Esophagus (tissue), 2 donors: ENCODE measurements around the gene BGN. TPM values are rescaled to one million over a fixed set of nuclear protein-coding genes. Genes with fewer than 3 reads are reported as not detected.

Source experiments
- H3K27ac ChIP-seq, 2 donors: one replicate each; pipeline ENCODE4 v1.5.1; 2013; ENCODE audit warnings: low read depth in 2 of 2, mild to moderate bottlenecking in 2 of 2, inconsistent platforms in 1 of 2, low read length in 1 of 2, moderate library complexity in 1 of 2
- H3K27me3 ChIP-seq, 2 donors: one replicate each; pipeline ENCODE4 v1.6.1; 2013; ENCODE audit warnings: low read length in 2 of 2, control low read depth in 1 of 2, mild to moderate bottlenecking in 1 of 2; ENCODE audit not compliant: insufficient read depth in 2 of 2, control insufficient read depth in 1 of 2
- H3K36me3 ChIP-seq, 2 donors: one replicate each; pipeline ENCODE4 v1.6.1; 2013; ENCODE audit warnings: low read length in 1 of 2; ENCODE audit not compliant: control insufficient read depth in 2 of 2, insufficient read depth in 2 of 2
- H3K4me1 ChIP-seq, 2 donors: one replicate each; pipeline ENCODE4 v1.6.1; 2013; ENCODE audit warnings: low read length in 1 of 2; ENCODE audit not compliant: control insufficient read depth in 2 of 2, insufficient read depth in 2 of 2
- H3K4me3 ChIP-seq, 2 donors: one replicate each; pipeline ENCODE4 v1.5.1; 2013; ENCODE audit warnings: low read length in 2 of 2, mild to moderate bottlenecking in 2 of 2, low read depth in 1 of 2, moderate library complexity in 1 of 2
- H3K9me3 ChIP-seq, 2 donors: one replicate each; pipeline ENCODE4 v1.6.1; 2013; ENCODE audit warnings: mild to moderate bottlenecking in 2 of 2, low read depth in 1 of 2, low read length in 1 of 2, moderate library complexity in 1 of 2; ENCODE audit not compliant: control insufficient read depth in 2 of 2, insufficient read depth in 1 of 2
- whole genome bisulfite sequencing, 2 donors: extraction: QIAGEN DNeasy Blood & Tissue Kit; methylation state at CpG; one replicate each; pipeline ENCODE4 v1.1.7; 2013; 5-methylcytosine and 5-hydroxymethylcytosine counted together
- polyA plus RNA-seq, 2 donors: library from polyadenylated mRNA; stranded (reverse); fragments of 200-250 nt; gene quantifications; one replicate each; pipeline ENCODE4 v1.2.3, GENCODE V29; 2013
- donor health status: healthy with polysubstance abuse.
- donor health status: Bipolar disorder and iron deficiency.

The BGN gene
- polyA plus RNA-seq, 2 donors: 11.6 to 13.4 TPM

GRCh38 chrX:153510383-153510782 lies 15.6 kb downstream of the BGN start:
- Histone ChIP-seq H3K36me3 (no peaks in the 10 kb centered on the region), H3K4me3 (no peak overlapping the region), H3K27ac (no peak overlapping the region), H3K27me3 (no peaks in the 10 kb centered on the region), H3K9me3 (peaks cover 0 to 3% of the 10 kb centered on the region in 2 donors), H3K4me1 (peaks cover 0 to 7% of the 10 kb centered on the region in 2 donors)
- WGBS, 2 donors: 70 to 77% methylated on average over 7 to 11 of the region's 11 CpGs

- Histone ChIP-seq H3K9me3 (peaks cover 0 to 3% of the 10 kb centered on the region in 2 donors), H3K27ac (no peak overlapping the region), H3K27me3 (peaks cover 0 to 4% of the 10 kb centered on the region in 2 donors), H3K36me3 (no peaks in the 10 kb centered on the region), H3K4me1 (peaks cover 0 to 7% of the 10 kb centered on the region in 2 donors), H3K4me3 (no peak overlapping the region)
- 40 to 68% methylated on average over 17 of the region's 17 CpGs for WGBS, 2 donors
These were observed 17.2 kb downstream of the BGN start for GRCh38 chrX:153511784-153512500.

- H3K27me3 ChIP-seq: peaks cover 0 to 4% of the 10 kb centered on the region in 2 donors
- H3K4me1 ChIP-seq: peaks cover 0 to 7% of the 10 kb centered on the region in 2 donors
- H3K9me3 ChIP-seq: peaks cover 0 to 3% of the 10 kb centered on the region in 2 donors
- H3K36me3 ChIP-seq: no peaks in the 10 kb centered on the region
- no peak overlapping the region for H3K27ac ChIP-seq
- H3K4me3 ChIP-seq: no peak overlapping the region
- WGBS, 2 donors: 55 to 65% methylated on average over 3 of the region's 3 CpGs
These were observed 17.7 kb downstream of the BGN start for GRCh38 chrX:153512501-153512893.

- no peak overlapping the region for H3K27ac ChIP-seq
- H3K9me3 ChIP-seq: peaks cover 0 to 3% of the 10 kb centered on the region in 2 donors
- H3K4me1 ChIP-seq: peaks cover 3 to 7% of the 10 kb centered on the region in 2 donors
- H3K27me3 ChIP-seq: peaks cover 4 to 5% of the 10 kb centered on the region in 2 donors
- no peaks in the 10 kb centered on the region for H3K36me3 ChIP-seq
- 67 to 77% methylated on average over 5 of the region's 5 CpGs for WGBS, 2 donors
- H3K4me3 ChIP-seq: no peak overlapping the region
These were observed 18.5 kb downstream of the BGN start for GRCh38 chrX:153513265-153513664.

- peaks cover 0 to 3% of the 10 kb centered on the region in 2 donors for H3K9me3 ChIP-seq
- WGBS, 2 donors: 73 to 81% methylated on average over 9 of the region's 9 CpGs
- H3K36me3 ChIP-seq: no peaks in the 10 kb centered on the region
- peaks cover 3 to 7% of the 10 kb centered on the region in 2 donors for H3K4me1 ChIP-seq
- no peak overlapping the region for H3K27ac ChIP-seq
- H3K27me3 ChIP-seq: peaks cover 4 to 5% of the 10 kb centered on the region in 2 donors
- H3K4me3 ChIP-seq: no peak overlapping the region
These were observed 19.5 kb downstream of the BGN start for GRCh38 chrX:153514259-153514658.

- peaks cover 4 to 5% of the 10 kb centered on the region in 2 donors for H3K27me3 ChIP-seq
- no peaks in the 10 kb centered on the region for H3K9me3 ChIP-seq
- no peaks in the 10 kb centered on the region for H3K36me3 ChIP-seq
- 59 to 68% methylated on average over 8 of the region's 8 CpGs for WGBS, 2 donors
- no peak overlapping the region for H3K27ac ChIP-seq
- H3K4me1 ChIP-seq: peaks cover 3 to 7% of the 10 kb centered on the region in 2 donors
- no peak overlapping the region for H3K4me3 ChIP-seq
These were observed 20.7 kb downstream of the BGN start for GRCh38 chrX:153515435-153515834.

- no peaks in the 10 kb centered on the region for H3K36me3 ChIP-seq
- H3K27ac ChIP-seq: no peak overlapping the region
- 61 to 79% methylated on average over 9 of the region's 9 CpGs for WGBS, 2 donors
- no peak overlapping the region for H3K4me3 ChIP-seq
- peaks cover 3 to 8% of the 10 kb centered on the region in 2 donors for H3K4me1 ChIP-seq
- no peaks in the 10 kb centered on the region for H3K9me3 ChIP-seq
- H3K27me3 ChIP-seq: peaks cover 4 to 5% of the 10 kb centered on the region in 2 donors
These were observed 21.3 kb downstream of the BGN start for GRCh38 chrX:153516073-153516472.

- 3 to 48% methylated on average over 24 to 50 of the region's 50 CpGs for WGBS, 2 donors
- H3K9me3 ChIP-seq: no peaks in the 10 kb centered on the region
- peaks cover 4 to 5% of the 10 kb centered on the region in 2 donors for H3K27me3 ChIP-seq
- no peak within 1 kb of the TSS for H3K4me3 ChIP-seq
- peaks cover 3% of the 10 kb centered on the region in 2 donors for H3K4me1 ChIP-seq
- H3K36me3 ChIP-seq: no peaks in the 10 kb centered on the region
- no peak within 1 kb of the TSS for H3K27ac ChIP-seq
These were observed 22.6 kb downstream of the BGN start, which contains the start of gene ATP2B3 for GRCh38 chrX:153517423-153517822. ATP2B3 (plus strand) TSS chrX:153517642; CDS start chrX:153536248, 18,606 bp downstream.

- H3K4me1 ChIP-seq: peaks cover 3% of the 10 kb centered on the region in 2 donors
- H3K27me3 ChIP-seq: peaks cover 4 to 5% of the 10 kb centered on the region in 2 donors
- no peak overlapping the region for H3K27ac ChIP-seq
- no peaks in the 10 kb centered on the region for H3K9me3 ChIP-seq
- WGBS, 2 donors: 6 to 26% methylated on average over 41 to 70 of the region's 70 CpGs
- H3K36me3 ChIP-seq: no peaks in the 10 kb centered on the region
- no peak overlapping the region for H3K4me3 ChIP-seq
These were observed 23.4 kb downstream of the BGN start for GRCh38 chrX:153517946-153518834.
